Omental fat pad (tissue), 4 donors: ENCODE data around the gene PSMC3IP. TPM values are rescaled to one million over a fixed set of nuclear protein-coding genes. Genes with fewer than 3 reads are reported as not detected.
A peak's percentile ranks its signal among the peaks of the same experiment; 100 is the strongest.

Source experiments
- ATAC-seq: fragments of 150-250 bp; one replicate; pipeline ENCODE4 v1.9.1; 2016; ENCODE audit warnings: mild to moderate bottlenecking, moderate library complexity; ENCODE audit not compliant: low FRiP score
- DNase-seq: peaks from one replicate; pipeline ENCODE4 v3.0.0-alpha.2; 2019; ENCODE audit warnings: low spot score
- total RNA-seq, 4 donors: library from RNA; depleted of rRNA; stranded (reverse); fragments of >200 nt; gene quantifications; one replicate each; pipeline ENCODE4 v1.1.0, GENCODE V29; 2016
- TF ChIP-seq, protein P1 (sequence below), 3 donors: fragments of 450-650 bp; IDR thresholded peaks; one replicate each; pipeline ENCODE4 v1.5.1; 2016 to 2017; ENCODE audit warnings: antibody characterized with exemption in 3 of 3, mild to moderate bottlenecking in 3 of 3, moderate library complexity in 2 of 3

PSMC3IP gene
- total RNA-seq, 4 donors from 2014 or later = 1.7 to 4.7 (median 3.3) TPM

DNA sequence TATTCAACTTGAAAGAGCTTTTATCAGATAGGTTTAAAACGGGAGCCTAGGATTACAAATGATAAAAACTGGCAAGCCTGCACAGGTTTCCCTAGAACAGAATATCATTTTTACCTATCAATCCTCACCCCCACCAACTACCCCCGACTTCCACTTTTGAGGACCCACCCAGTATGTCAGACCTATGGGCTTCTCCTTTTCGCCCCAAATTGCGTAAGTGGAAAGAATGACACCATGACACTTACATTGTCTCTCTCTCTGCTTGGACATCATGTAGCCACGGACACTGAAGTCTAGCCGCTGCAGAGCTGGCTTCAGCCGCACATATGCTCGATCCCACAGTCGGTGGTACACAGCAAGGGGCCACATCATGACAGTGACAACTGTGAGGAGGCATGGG, 7.4 kb upstream of the PSMC3IP start:
- TF ChIP-seq, protein P1, sequence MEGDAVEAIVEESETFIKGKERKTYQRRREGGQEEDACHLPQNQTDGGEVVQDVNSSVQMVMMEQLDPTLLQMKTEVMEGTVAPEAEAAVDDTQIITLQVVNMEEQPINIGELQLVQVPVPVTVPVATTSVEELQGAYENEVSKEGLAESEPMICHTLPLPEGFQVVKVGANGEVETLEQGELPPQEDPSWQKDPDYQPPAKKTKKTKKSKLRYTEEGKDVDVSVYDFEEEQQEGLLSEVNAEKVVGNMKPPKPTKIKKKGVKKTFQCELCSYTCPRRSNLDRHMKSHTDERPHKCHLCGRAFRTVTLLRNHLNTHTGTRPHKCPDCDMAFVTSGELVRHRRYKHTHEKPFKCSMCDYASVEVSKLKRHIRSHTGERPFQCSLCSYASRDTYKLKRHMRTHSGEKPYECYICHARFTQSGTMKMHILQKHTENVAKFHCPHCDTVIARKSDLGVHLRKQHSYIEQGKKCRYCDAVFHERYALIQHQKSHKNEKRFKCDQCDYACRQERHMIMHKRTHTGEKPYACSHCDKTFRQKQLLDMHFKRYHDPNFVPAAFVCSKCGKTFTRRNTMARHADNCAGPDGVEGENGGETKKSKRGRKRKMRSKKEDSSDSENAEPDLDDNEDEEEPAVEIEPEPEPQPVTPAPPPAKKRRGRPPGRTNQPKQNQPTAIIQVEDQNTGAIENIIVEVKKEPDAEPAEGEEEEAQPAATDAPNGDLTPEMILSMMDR (IDR thresholded peaks at IDR 0.05) = no peak
- ATAC-seq = no peak

DNA sequence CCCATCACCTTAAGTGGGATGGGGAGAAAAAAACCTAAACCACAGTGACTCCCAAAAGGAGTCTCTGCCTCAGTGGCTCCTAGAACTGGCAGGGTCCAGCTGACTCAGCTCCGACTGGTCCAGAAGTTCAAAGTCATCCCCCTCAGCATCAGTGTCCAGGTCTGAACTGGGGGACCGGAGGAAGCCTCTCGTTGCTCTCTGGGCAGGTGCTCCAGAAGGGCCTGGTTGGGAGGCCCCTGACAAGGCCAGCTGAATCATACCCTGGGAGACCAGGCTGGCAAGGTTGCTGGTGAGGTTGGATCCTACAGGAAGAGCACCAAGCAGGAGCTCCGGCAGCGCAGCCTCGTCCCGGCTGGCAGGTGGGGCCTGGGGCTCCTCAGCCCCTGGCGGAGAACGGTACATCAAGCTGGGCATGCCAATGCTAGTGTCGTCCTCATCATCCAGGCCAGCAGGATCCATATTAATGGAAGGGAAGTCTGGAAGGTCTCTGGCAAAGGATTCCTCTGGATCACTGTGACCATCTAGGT, 4.3 kb upstream of the PSMC3IP start:
- ATAC-seq (no peak), DNase-seq (no peak)
- TF ChIP-seq, protein P1 (IDR thresholded peaks at IDR 0.05) = no peak

More for the DNA sequence above, 7.4 kb upstream of the PSMC3IP start:
- no peak for DNase-seq

DNA sequence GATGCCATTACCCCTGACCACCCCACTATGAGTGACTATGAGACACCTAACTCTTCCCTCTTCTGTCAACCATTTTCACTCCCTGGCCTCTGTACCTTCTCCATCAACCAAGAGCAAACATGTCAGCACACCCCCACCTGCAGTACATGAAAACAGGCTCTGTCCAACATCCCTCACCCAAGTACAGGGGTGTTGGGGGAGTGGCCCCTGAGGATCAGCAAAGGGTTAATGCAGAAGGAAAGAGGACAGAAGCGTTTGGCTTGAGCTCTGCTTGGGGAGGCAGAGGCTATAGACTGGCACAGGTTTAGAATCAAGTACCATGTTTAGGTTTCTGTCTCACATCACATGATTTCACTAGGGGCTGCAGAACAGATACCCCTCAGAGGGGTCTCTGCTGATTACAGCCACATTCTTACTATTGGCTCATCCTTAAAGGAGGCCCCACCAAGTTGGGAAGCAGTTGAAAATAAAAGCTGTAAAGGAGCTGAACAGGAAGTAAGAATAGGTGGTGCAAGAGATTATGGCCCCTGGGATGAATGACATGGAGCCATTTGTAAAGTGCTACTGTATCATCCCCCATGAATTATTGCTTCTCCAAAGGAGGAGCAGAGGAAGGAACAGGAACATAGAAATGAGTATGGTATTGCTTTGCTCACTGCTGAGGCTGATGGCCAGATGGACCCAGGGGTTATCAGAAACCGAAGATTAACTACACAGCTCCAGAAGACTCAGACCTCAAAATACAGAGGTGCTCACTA, 2.4 kb upstream of the PSMC3IP start:
- DNase-seq = no peak
- TF ChIP-seq, protein P1 (IDR thresholded peaks at IDR 0.05) = no peak
- no peak for ATAC-seq

DNA sequence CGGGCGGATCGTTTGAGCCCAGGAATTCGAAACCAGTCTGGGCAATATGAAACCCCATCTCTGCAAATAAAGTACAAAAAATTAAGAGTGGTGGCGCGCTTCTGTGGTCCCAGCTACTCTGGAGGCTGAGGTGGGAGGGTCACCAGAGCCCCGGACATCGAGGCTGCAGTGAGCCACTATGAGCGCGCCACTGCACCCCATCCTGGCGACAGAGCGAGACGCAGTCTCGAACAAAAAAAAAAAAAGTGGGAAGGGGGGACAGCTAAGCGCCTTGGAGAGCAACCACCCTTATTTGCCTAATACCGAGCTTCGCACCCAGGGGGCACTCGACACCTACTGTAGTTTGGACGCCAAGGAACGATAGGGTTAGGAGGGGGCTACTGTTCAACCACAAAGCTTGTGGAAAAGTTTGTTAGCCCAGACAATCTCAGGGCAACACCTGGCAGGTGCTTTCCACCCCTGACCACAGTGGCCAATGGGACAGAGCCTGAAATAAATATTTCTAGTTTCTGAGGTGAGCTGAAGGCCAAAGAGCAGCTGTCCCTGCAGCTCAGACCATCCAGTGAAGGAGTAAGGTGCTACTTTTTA, 847 bp upstream of the PSMC3IP start:
- DNase-seq (peak; percentile 90), ATAC-seq (peak; percentile 31)
- TF ChIP-seq, protein P1 (IDR thresholded peaks at IDR 0.05) = peak in 1 of 3 donors; percentile 41

DNA sequence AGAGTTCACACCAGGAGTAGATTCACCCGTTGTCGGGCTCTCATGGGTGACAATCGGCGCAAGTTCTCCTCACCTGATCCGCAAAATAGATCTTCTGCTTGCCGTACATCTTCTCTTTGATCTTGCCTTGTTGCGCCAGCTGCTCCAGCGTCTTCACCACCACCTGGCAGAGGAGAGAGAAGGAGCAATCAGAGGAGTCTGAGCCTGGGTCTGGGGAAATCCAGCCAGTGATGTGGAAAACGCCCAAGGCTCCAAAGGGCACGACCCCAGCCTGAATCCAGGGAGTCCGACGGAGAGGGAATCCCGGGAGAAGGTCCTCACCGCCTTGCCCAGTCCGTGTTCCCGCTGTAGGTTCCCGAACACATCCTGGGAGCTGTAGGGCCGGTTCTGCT, 393 bp downstream of the PSMC3IP start:
- TF ChIP-seq, protein P1 (IDR thresholded peaks at IDR 0.05) = no peak
- DNase-seq (no peak), ATAC-seq (peak; percentile 29)

DNA sequence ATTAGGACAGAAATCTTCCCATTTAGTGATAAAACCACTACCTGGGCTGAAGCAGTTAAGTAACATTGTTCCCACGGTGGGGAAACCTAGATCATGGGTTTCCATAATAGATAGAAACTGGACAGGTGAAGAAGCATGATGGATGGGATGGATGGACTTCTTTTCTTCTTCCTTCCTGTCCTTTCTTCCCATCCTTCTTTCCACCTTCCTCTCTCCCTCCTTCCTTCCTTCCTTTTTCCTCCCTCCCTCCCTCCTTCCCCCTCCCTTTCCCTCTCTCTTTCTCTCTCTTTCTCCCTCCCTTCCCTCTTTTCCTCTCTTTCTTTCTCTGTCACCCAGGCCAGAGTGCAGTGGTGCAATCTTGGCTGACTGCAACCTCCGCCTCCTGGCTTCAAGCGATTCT, 3.1 kb downstream of the PSMC3IP start:
- DNase-seq (no peak), ATAC-seq (no peak)
- TF ChIP-seq, protein P1 (IDR thresholded peaks at IDR 0.05) = no peak
